Measurements from ENCODE around the gene PELI1.
"Not testable (repeated sequence)": the region's sequence is repeated elsewhere in the genome, so short reads cannot be mapped to it uniquely, and the experiment has no call there.

Gene PELI1

GRCh38 chr2:64106481-64106880, 37.7 kb downstream of the PELI1 start:
- no peak overlapping the region for H3K4me3 ChIP-seq (ENCODE audit: low read length)

DNA sequence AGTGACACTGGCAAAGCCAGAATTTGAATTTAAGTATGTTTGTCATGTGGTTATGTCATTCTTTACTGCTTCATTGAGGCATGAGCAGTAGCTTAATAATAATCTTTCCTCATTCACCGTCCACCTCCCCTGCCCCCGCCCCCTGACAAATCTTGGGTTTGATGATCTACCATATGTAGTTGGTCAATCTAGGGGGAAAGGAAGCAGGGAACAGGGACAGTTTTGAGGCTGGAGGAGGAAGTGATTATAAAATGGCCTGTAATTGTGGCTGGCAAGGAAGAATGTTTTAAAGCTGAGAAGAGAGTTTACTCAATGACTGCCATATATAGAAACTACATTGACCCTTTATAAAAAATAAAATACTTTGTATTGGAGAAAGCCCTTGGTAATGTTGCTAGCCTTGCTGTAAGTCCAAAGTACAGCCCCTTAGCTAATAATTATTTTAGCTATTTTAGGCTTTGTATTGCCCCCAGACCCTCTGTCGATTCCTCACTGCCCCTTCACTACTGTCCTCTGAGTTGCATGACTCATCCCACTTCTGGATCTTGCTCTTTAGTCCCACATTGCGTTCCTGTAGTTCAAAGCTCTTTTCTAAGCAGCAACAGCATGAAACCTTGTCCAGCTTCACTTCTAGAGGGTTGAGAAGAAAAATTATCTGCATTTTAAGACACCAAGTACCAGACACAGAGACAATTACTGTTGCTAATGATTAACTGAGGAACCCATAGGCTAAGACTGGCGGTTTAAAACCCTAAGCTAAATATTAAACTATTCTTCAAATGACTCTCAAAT, 38.4 kb downstream of the PELI1 start:
- TF ChIP-seq, protein P1, sequence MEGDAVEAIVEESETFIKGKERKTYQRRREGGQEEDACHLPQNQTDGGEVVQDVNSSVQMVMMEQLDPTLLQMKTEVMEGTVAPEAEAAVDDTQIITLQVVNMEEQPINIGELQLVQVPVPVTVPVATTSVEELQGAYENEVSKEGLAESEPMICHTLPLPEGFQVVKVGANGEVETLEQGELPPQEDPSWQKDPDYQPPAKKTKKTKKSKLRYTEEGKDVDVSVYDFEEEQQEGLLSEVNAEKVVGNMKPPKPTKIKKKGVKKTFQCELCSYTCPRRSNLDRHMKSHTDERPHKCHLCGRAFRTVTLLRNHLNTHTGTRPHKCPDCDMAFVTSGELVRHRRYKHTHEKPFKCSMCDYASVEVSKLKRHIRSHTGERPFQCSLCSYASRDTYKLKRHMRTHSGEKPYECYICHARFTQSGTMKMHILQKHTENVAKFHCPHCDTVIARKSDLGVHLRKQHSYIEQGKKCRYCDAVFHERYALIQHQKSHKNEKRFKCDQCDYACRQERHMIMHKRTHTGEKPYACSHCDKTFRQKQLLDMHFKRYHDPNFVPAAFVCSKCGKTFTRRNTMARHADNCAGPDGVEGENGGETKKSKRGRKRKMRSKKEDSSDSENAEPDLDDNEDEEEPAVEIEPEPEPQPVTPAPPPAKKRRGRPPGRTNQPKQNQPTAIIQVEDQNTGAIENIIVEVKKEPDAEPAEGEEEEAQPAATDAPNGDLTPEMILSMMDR (conservative IDR thresholded peaks at IDR 0.05; ENCODE audit: low read length), result no peak
- DNase-seq (ENCODE audit: low read depth), result no peak

More at GRCh38 chr2:64106481-64106880, 37.7 kb downstream of the PELI1 start:
- DNase-seq (ENCODE audit: low read depth), result no peak
- TF ChIP-seq, protein P1 (conservative IDR thresholded peaks at IDR 0.05; ENCODE audit: low read length), result no peak

GRCh38 chr2:64104933-64105332, 39.3 kb downstream of the PELI1 start:
- DNase-seq (ENCODE audit: low read depth), result no peak
- no peak overlapping the region for H3K4me3 ChIP-seq (ENCODE audit: low read length)
- TF ChIP-seq, protein P1 (conservative IDR thresholded peaks at IDR 0.05; ENCODE audit: low read length), result no peak

More for the DNA sequence above, 38.4 kb downstream of the PELI1 start:
- H3K4me3 ChIP-seq (ENCODE audit: low read length), result no peak overlapping the region

DNA sequence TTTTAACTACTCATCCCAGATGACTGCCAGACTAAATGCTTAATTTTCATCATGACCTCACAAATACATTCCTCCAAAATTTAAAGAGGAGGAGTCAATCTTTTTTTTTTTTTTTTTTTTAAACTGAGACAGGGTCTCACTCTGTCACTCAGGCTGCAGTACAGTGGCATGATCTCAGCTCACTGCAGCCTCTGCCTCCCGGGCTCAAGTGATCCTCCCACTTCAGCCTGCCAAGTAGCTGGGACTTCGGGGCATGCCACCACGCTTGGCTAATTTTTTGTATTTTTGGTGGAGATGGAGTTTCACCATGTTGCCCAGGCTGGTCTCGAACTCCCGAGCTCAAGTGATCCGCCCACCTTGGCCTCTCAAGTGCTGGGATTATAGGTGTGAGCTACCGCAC, 41.5 kb downstream of the PELI1 start:
- DNase-seq (ENCODE audit: low read depth), result not testable (repeated sequence)

GRCh38 chr2:64101141-64101591, 43.1 kb downstream of the PELI1 start:
- TF ChIP-seq, protein P1 (conservative IDR thresholded peaks at IDR 0.05; ENCODE audit: low read length), result no peak
- H3K4me3 ChIP-seq (ENCODE audit: low read length), result no peak overlapping the region
- DNase-seq (ENCODE audit: low read depth), result peak; percentile 61

More for the DNA sequence above, 41.5 kb downstream of the PELI1 start:
- not testable (repeated sequence) for H3K4me3 ChIP-seq (ENCODE audit: low read length)

DNA sequence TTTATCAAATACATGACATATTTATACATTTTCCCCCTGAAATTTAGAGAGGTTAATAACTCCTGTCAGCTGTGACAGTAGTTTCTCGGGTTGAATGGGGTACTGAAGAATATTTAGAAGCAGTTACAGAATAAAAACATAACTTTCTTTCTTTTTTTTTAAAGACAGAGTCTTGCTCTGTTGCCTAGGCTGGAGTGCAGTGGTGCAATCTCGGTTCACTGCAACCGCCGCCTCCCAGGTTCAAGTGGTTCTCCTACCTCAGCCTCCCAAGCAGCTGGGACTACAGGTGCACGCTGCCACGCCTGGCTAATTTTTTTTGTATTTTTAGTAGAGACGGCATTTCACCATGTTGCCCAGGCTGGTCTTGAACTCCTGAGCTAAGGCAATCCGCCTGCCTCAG, 43.6 kb downstream of the PELI1 start:
- H3K4me3 ChIP-seq (ENCODE audit: low read length); DNase-seq (ENCODE audit: low read depth): not testable (repeated sequence)

GRCh38 chr2:64094663-64095382, 49.4 kb downstream of the PELI1 start:
- TF ChIP-seq, protein P1 (conservative IDR thresholded peaks at IDR 0.05; ENCODE audit: low read length), result no peak
- H3K4me3 ChIP-seq (ENCODE audit: low read length), result no peak overlapping the region
- no peak for DNase-seq (ENCODE audit: low read depth)

GRCh38 chr2:64093341-64093740, 50.9 kb downstream of the PELI1 start:
- H3K4me3 ChIP-seq (ENCODE audit: low read length), result no peak overlapping the region
- DNase-seq (ENCODE audit: low read depth), result no peak
- TF ChIP-seq, protein P1 (conservative IDR thresholded peaks at IDR 0.05; ENCODE audit: low read length), result no peak

All from AG10803 (cell line).